ENCODE measurements around the gene ERBB2. TPM values are rescaled to one million over a fixed set of nuclear protein-coding genes. Genes with fewer than 3 reads are reported as not detected.

Gene ERBB2
- total RNA-seq, 1 donor from 2014 or later, result 75.2 TPM

- H3K4me3 ChIP-seq, result no peak overlapping the region
- H3K36me3 Mint-ChIP-seq, result no peaks in the 10 kb centered on the region
- H3K9me3 Mint-ChIP-seq, result no peaks in the 10 kb centered on the region
- peaks cover 9% of the 10 kb centered on the region for H3K4me1 ChIP-seq
- H3K9ac ChIP-seq, result no peak overlapping the region
- H3K4me1 Mint-ChIP-seq, result peaks cover 8% of the 10 kb centered on the region
- no peaks in the 10 kb centered on the region for H4K20me1 ChIP-seq (ENCODE audit: low read depth)
- TF ChIP-seq CTCF (IDR thresholded peaks at IDR 0.05), result peak; percentile 74
- no peak for TF ChIP-seq EZH2 (IDR thresholded peaks at IDR 0.05)
- TF ChIP-seq EZH2phosphoT487 (IDR thresholded peaks at IDR 0.05), result no peak
- peaks cover 14% of the 10 kb centered on the region for H3F3A ChIP-seq (ENCODE audit: low read depth)
- H3K27ac ChIP-seq, result no peak overlapping the region
- peak; percentile 79 for DNase-seq (ENCODE audit: low spot score)
- peak overlapping the region; percentile 46 for H3K4me3 Mint-ChIP-seq
- H2AFZ ChIP-seq (replicated peaks), result no peak overlapping the region
- H3K4me2 ChIP-seq, result no peak overlapping the region
- no peaks in the 10 kb centered on the region for H3K9me3 ChIP-seq (ENCODE audit: low read depth)
- H3K27me3 Mint-ChIP-seq (ENCODE audit: insufficient read depth, low read depth), result peaks cover 22% of the 10 kb centered on the region
- no peaks in the 10 kb centered on the region for H3K79me2 ChIP-seq (ENCODE audit: low read depth)
- peak overlapping the region; percentile 33 for H3K27ac Mint-ChIP-seq
- peaks cover 47% of the 10 kb centered on the region for H3K27me3 ChIP-seq
- H3K36me3 ChIP-seq, result no peaks in the 10 kb centered on the region
These were observed 28.0 kb upstream of the ERBB2 start for GRCh38 chr17:39671651-39672521.

GRCh38 chr17:39672522-39673334 is 27.1 kb upstream of the ERBB2 start:
- Histone ChIP-seq H3K9me3 (ENCODE audit: low read depth) (no peaks in the 10 kb centered on the region), H3K4me2 (no peak overlapping the region), H4K20me1 (ENCODE audit: low read depth) (no peaks in the 10 kb centered on the region), H3K79me2 (ENCODE audit: low read depth) (no peaks in the 10 kb centered on the region), H3K4me1 (peaks cover 6% of the 10 kb centered on the region), H3K36me3 (no peaks in the 10 kb centered on the region), H3F3A (ENCODE audit: low read depth) (peaks cover 10% of the 10 kb centered on the region), H3K27ac (no peak overlapping the region), H2AFZ (replicated peaks) (no peak overlapping the region), H3K4me3 (no peak overlapping the region), H3K27me3 (peaks cover 39% of the 10 kb centered on the region), H3K9ac (no peak overlapping the region)
- Mint-ChIP-seq H3K4me1 (peaks cover 6% of the 10 kb centered on the region), H3K36me3 (no peaks in the 10 kb centered on the region), H3K27ac (no peak overlapping the region), H3K4me3 (peak overlapping the region; percentile 31), H3K9me3 (no peaks in the 10 kb centered on the region), H3K27me3 (ENCODE audit: insufficient read depth, low read depth) (peaks cover 19% of the 10 kb centered on the region)
- TF ChIP-seq EZH2 (IDR thresholded peaks at IDR 0.05) (no peak), CTCF (IDR thresholded peaks at IDR 0.05) (no peak), EZH2phosphoT487 (IDR thresholded peaks at IDR 0.05) (no peak)
- no peak for DNase-seq (ENCODE audit: low spot score)

DNA sequence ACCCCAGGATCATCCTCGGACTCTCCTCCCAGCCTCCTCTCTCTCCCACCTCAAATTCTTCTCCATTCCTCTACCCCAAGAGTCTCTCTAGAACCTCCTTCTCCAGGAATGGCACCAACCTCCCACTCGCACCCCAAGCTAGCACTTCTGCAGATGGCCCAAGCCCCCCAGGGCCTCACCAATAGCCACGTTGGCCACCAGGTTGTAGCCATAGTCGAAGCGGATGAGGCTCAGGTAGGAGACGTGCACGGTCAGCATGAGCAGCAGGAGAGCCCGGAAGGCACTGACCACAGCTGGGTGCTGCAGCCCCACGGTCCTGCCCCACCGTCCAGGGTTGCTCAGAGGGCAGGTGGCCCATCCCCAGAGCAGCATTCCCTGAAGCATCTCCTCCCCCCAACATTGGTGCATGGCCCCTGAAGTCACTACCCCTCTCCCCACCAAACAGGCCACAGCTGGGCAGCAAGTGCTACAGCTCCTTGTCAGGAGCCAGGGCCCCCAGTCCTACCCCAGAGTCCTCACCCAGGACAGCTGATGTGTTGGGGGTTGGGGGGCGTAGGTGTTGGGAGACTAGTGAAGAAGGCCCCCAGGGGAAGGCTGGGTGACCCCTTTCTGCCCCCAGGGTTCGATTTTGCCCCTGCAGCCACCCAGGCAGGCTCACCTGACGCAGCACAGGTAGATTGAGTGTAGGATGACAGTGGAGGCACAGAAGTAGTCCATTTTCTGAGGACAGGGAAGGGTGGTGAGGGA is 26.4 kb upstream of the ERBB2 start:
- Histone ChIP-seq H4K20me1 (ENCODE audit: low read depth) (no peaks in the 10 kb centered on the region), H3K27me3 (peaks cover 31% of the 10 kb centered on the region), H3K36me3 (no peaks in the 10 kb centered on the region), H3K9ac (no peak overlapping the region), H3K4me1 (peaks cover 4% of the 10 kb centered on the region), H3K9me3 (ENCODE audit: low read depth) (no peaks in the 10 kb centered on the region), H3K79me2 (ENCODE audit: low read depth) (no peaks in the 10 kb centered on the region), H2AFZ (replicated peaks) (no peak overlapping the region), H3K4me2 (no peak overlapping the region), H3F3A (ENCODE audit: low read depth) (peaks cover 9% of the 10 kb centered on the region), H3K4me3 (no peak overlapping the region), H3K27ac (no peak overlapping the region)
- no peaks in the 10 kb centered on the region for H3K9me3 Mint-ChIP-seq
- H3K36me3 Mint-ChIP-seq, result no peaks in the 10 kb centered on the region
- H3K4me3 Mint-ChIP-seq, result peak overlapping the region; percentile 31
- H3K27me3 Mint-ChIP-seq (ENCODE audit: insufficient read depth, low read depth), result peaks cover 15% of the 10 kb centered on the region
- no peak overlapping the region for H3K27ac Mint-ChIP-seq
- DNase-seq (ENCODE audit: low spot score), result no peak
- TF ChIP-seq EZH2phosphoT487 (IDR thresholded peaks at IDR 0.05) (no peak), CTCF (IDR thresholded peaks at IDR 0.05) (no peak)
- peaks cover 5% of the 10 kb centered on the region for H3K4me1 Mint-ChIP-seq

Measured in neural progenitor cell (in vitro differentiated cells).